Fibroblast of mammary gland (primary cell): Measurements from ENCODE around the gene NFIC.

Experiments used
- DNase-seq: peaks from one replicate; pipeline ENCODE4 v3.0.0-alpha.2; 2010; ENCODE audit warnings: low read depth
- H3K4me3 ChIP-seq: 2 replicates; pipeline ENCODE4 v1.5.1; 2011; ENCODE audit warnings: low read depth, mild to moderate bottlenecking, low read length, moderate library complexity; ENCODE audit not compliant: control insufficient read depth
- TF ChIP-seq, protein P1 (sequence below): conservative IDR thresholded peaks from 2 replicates; pipeline ENCODE4 v1.5.1; 2011; ENCODE audit warnings: low read depth, low read length, inconsistent platforms; ENCODE audit not compliant: control insufficient read depth, insufficient read depth

NFIC gene

GRCh38 chr19:3322199-3322978 lies 44.0 kb upstream of the NFIC start:
- DNase-seq = no peak
- TF ChIP-seq, protein P1, sequence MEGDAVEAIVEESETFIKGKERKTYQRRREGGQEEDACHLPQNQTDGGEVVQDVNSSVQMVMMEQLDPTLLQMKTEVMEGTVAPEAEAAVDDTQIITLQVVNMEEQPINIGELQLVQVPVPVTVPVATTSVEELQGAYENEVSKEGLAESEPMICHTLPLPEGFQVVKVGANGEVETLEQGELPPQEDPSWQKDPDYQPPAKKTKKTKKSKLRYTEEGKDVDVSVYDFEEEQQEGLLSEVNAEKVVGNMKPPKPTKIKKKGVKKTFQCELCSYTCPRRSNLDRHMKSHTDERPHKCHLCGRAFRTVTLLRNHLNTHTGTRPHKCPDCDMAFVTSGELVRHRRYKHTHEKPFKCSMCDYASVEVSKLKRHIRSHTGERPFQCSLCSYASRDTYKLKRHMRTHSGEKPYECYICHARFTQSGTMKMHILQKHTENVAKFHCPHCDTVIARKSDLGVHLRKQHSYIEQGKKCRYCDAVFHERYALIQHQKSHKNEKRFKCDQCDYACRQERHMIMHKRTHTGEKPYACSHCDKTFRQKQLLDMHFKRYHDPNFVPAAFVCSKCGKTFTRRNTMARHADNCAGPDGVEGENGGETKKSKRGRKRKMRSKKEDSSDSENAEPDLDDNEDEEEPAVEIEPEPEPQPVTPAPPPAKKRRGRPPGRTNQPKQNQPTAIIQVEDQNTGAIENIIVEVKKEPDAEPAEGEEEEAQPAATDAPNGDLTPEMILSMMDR = no peak
- H3K4me3 ChIP-seq = no peak overlapping the region

DNA sequence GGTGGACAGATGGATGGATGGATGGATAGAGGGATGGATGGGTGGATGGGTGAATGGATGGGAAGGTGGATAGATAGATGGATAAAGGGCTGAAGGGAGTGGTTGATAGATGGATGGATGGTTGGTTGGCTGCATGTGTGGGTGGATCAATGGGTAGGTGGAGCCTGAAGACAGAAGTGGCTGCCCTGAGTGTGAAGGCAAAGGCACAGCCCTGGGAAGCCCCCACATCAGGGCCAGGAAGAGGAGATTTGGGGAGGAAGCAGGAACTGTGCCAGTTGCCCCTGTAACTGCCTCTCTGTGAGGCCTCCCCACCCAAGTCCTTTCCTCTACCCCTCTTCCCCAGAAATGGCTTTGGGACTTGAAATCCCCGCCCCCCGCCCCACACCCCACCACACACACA lies 43.4 kb upstream of the NFIC start:
- DNase-seq = no peak
- H3K4me3 ChIP-seq = no peak overlapping the region
- TF ChIP-seq, protein P1 = no peak

- no peak for DNase-seq
- TF ChIP-seq, protein P1 = no peak
Observed at GRCh38 chr19:3323658-3324057, 42.7 kb upstream of the NFIC start.

GRCh38 chr19:3324405-3324856 lies 42.0 kb upstream of the NFIC start:
- TF ChIP-seq, protein P1 = peak; percentile 79
- H3K4me3 ChIP-seq = no peak overlapping the region
- DNase-seq = peak; percentile 45

More at GRCh38 chr19:3323658-3324057, 42.7 kb upstream of the NFIC start:
- no peak overlapping the region for H3K4me3 ChIP-seq

DNA sequence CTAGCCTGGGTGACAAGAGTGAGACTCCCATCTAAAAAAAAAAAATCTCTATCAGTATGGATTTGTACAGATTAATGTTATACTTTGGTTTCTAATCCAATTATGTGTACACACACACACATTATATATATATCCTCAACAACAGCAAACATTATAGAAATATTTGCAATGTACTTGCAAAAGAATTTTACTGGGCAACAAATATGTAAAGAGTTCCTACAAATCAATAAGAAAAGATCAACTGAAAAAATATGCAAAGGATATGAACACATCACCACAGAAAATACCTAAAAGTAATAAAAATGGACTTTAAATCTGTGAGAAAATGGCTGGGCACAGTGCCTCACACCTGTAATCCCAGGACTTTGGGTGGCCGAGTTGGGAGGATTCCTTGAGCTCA lies 40.9 kb upstream of the NFIC start:
- TF ChIP-seq, protein P1 = no peak
- H3K4me3 ChIP-seq = no peak overlapping the region
- no peak for DNase-seq

- H3K4me3 ChIP-seq = no peak overlapping the region
- DNase-seq = no peak
- TF ChIP-seq, protein P1 = no peak
Observed at GRCh38 chr19:3328743-3329142, 37.6 kb upstream of the NFIC start.
